Right lung (tissue), 5 donors: ENCODE data around the gene PERCC1. TPM values are rescaled to one million over a fixed set of nuclear protein-coding genes. Genes with fewer than 3 reads are reported as not detected.

Experiments used
- DNase-seq, 2 donors: peaks; one replicate each; pipeline ENCODE4 v3.0.0-alpha.2; 2013
- polyA plus RNA-seq, 5 donors: library from polyadenylated mRNA; unstranded; fragments of 120-200 nt; gene quantifications; one replicate each; pipeline versions ENCODE4 v1.2.1 to v1.2.3, GENCODE V29; 2013; ENCODE audit warnings: inconsistent platforms in 1 of 5, low replicate concordance in 1 of 5; ENCODE audit not compliant: insufficient read length in 5 of 5, insufficient read depth in 1 of 5

Gene PERCC1
- polyA plus RNA-seq, 5 donors: 0.81 to 3.6 (median 3.2) TPM

- peak; percentile 88 to 90 for DNase-seq
Measured at GRCh38 chr16:1408171-1408837, 22.6 kb upstream of the PERCC1 start.

GRCh38 chr16:1412847-1413246 lies 18.0 kb upstream of the PERCC1 start:
- DNase-seq: no peak

GRCh38 chr16:1413684-1414531 lies 17.0 kb upstream of the PERCC1 start:
- no peak for DNase-seq

- peak; percentile 73 to 75 for DNase-seq
Measured at GRCh38 chr16:1414532-1415260, 16.2 kb upstream of the PERCC1 start, which contains the start of gene UNKL. UNKL (minus strand) TSS chr16:1414704; CDS start chr16:1414691, 13 bp downstream.

- DNase-seq: no peak
Measured at GRCh38 chr16:1416521-1416941, 14.3 kb upstream of the PERCC1 start.

- no peak for DNase-seq
Measured at GRCh38 chr16:1420111-1420539, 10.8 kb upstream of the PERCC1 start.

DNA sequence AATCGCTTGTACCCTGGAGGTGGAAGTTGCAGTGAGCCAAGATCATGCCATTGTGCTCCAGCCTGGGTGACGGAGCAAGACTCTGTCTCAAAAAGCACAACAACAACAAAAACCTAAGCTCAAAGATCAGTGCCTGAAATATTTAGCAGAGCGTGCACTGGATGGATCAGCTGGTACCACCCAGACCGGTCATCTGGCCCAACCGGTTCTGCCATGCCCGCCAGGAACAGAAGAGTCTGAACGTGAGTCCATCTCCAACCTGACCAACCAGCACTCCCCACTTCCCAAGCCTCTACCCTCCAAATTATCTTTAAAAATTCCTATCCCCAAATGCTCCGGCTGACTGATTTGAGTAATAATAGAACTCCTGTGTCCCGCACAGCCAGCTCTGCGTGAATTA lies 8.8 kb upstream of the PERCC1 start:
- DNase-seq: no peak

- no peak for DNase-seq
Measured at GRCh38 chr16:1424028-1424427, 6.8 kb upstream of the PERCC1 start.

DNA sequence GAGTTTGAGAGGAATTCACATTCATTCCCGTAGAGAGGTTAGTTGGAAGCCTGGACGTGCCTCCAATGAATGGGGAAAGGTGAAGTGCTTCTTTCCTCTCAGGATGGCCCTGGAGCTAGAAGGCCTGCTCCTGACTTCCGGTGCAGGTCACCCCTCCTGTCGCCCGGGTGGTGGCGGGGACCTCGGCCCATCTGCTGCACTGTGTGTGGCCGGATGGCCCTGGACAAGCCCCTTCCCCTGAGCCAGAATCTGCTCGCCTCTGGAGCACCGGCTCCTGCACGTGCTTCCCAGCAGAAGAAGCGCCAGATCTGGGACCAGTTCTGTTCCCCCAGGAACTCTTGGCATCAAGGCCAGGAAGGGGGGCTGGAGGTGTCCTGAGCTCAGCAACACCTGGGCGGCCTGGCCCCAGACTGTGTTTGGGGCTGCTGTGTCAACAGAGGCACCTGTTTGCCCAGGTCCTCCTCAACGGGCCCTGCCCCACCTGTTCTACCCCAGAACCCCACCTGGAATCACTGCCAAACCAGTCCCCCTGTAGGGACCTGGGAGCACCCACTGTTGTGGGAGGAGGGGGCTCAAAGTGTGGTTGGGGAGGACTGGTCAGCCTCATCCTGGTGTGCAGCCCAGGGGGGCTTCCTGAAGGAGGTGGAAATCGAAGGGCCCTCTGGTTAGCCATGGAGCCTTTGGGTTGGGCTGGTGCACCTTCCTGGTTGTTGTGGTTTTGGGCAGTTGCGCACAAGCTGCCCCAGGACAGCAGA lies 5.1 kb upstream of the PERCC1 start:
- DNase-seq: no peak

DNA sequence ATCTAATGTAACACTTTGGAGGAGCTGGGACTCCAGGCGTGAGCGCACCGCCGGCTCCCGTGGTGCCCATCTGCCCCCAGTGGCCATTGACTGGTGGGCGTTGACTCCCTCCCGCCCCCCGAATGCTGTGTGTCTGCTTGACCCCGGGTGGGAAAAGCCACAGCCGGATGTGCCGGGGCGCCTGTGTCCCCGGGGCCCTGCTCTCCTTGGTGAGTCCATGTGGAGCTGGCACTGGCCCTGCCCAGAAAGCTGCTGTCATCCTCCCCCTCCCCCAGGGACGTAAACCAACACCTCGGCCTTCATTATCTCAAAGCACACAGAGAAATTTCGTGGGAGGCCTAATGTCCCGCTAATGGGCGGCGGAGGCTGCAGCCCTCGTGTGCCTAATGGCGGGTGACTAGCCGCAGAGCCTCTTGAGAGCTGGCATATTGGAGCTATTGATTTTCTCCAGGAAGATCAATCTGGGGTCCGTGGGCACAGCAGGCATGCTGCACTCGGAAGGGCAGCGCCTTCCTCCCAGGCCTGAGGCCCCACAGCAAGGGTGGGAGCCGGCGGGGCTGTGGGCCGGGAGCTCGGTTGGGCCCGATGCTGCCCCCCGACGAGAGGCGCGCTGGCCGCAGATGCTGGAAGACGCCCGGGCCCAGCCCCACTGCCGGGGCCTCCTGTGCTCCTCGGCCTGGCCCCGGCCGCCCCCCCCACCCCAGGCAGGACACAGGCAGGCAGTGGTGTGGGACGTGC lies 4.0 kb upstream of the PERCC1 start:
- no peak for DNase-seq

DNA sequence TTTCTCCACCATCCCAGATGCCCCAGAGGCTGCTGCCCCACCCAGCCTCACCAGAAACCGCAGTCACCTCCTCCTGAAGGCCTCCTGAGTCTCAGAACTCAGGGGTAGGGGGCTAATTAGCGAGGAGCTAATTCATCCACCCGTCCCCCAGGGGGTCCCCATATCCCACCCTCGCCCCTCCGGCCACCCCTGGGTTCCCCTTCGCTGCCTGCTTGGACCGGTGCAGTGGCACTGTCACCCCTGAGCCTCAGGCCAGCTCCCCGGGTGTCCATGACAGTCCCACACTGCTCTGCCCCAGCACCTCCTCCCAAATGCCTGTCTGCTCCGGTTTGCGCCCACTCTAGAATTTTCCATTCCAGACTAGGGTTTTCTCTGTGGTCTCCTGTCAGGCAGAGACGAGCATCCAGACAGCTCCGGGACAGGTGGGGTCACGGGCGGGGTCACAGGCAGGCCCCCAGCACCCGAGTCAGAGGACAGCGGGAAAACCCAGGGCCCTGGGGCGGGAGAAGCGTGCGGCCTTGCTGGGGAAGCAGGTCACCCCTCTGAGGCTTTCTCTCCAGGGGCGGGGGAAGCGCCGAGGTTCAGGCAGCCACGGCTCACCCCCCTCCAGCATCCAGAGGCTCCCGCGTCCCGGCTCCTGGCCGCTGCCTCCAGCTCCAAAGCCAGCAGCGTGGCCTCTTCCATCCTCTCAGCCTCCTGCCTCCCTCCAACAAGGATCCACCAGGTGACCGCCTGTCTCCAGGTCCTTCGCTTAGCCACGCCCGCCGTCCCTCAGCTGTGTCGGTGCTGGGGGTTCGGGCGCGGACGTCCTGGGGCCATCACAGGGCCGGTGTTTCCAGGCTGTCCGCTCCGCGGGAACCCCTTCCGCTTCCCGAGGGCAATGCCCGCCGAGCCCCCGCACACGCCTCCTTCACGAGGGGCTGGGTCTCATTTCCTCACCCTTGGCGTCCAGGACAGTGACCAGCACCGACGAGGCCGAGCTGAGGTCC lies 3.1 kb upstream of the PERCC1 start:
- no peak for DNase-seq

- no peak for DNase-seq
Measured at GRCh38 chr16:1428511-1428910, 2.4 kb upstream of the PERCC1 start.

GRCh38 chr16:1429012-1429411 lies 1.9 kb upstream of the PERCC1 start:
- DNase-seq: no peak

- no peak for DNase-seq
Measured at GRCh38 chr16:1429631-1430030, 1.2 kb upstream of the PERCC1 start.

- no peak for DNase-seq
Measured at GRCh38 chr16:1430214-1430758, 592 bp upstream of the PERCC1 start.

DNA sequence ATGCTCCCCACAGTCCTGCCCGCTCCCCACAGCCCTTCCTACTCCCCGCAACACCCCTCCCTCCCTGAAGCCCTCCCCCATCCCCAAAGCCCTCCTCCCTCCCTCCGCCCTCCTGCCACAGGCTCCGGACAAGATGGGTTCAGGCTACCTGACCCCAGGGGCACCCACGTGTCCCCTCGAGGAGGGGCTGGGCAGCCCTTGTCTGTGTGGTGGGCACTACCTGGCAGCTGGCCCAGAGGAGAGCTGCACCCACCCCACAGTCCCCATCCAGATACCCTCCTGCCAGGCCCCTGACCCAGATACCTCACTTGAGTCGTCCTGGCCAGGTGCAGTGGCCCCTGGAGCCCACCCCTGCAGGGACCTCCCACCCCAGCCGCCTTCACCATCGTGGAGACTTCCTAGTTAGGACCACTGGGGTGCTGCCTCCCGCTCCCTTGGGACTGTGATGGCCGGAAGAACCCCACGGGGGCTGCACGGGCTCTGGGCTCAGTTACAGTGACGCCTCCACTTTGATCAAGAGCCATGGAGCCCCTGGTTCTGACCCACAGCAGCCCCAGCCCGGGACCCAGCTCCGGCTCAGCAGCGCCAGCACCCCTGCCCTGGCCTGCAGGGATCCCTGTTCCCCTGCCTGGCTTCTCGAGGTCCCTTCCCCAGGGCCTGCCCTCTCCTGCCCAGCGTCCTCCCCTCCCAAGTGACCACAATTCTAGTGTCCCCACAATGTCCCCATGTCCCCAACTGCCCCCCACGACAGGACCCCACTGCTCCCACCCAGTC lies 806 bp downstream of the PERCC1 start:
- no peak for DNase-seq

DNA sequence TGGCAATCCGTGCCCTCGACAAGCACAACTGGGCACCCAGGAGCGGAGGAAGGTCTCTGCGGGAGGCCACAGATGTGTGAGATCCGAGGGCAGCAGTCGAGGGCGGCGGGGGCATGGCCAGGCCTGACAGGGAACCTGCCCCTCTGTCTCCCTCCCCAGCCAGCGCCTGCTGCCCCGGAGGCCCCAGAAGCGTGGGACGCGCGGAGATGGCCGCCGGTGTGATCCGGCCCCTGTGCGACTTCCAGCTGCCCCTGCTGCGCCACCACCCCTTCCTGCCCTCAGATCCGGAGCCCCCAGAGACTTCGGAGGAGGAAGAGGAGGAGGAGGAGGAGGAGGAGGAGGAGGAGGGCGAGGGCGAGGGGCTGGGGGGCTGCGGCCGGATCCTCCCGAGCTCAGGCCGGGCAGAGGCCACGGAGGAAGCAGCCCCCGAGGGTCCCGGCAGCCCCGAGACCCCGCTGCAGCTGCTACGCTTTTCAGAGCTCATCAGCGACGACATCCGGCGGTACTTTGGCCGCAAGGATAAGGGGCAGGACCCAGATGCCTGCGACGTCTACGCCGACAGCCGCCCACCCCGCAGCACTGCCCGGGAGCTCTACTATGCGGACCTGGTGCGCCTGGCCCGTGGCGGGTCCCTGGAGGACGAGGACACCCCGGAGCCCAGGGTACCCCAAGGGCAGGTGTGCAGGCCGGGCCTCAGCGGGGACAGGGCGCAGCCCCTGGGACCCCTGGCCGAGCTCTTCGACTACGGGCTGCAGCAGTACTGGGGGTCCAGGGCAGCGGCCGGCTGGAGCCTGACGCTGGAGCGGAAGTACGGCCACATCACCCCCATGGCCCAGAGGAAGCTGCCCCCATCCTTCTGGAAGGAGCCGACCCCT lies 1.7 kb downstream of the PERCC1 start:
- no peak for DNase-seq

DNA sequence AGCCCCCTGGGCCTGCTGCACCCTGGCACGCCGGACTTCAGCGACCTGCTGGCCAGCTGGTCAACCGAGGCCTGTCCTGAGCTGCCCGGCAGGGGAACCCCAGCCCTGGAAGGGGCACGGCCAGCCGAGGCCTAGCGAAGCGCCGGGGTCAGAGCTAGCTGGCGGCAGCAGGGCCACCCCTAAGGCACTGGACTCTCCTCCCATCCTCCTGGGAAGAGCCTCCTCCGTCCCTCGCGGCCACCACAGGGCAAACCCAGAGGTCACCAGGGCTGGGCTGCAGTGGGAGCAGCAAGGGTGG lies 2.3 kb downstream of the PERCC1 start:
- DNase-seq: no peak
